IPS DF 19.7 (cell line): ENCODE results near the gene AKR1B15.
"Not testable (repeated sequence)": the region's sequence is repeated elsewhere in the genome, so short reads cannot be mapped to it uniquely, and the experiment has no call there.

Experiments used
- DNase-seq: peaks from one replicate; pipeline ENCODE4 v3.0.0-alpha.2; 2013; ENCODE audit warnings: low read depth, low spot score

AKR1B15 gene

GRCh38 chr7:134548877-134549276 lies at the start of gene AKR1B15:
Gene AKR1B15, plus strand, starts transcription at chr7:134549110. Its CDS starts 15,510 bp downstream, at chr7:134564620.
- DNase-seq = no peak

- no peak for DNase-seq
Measured at GRCh38 chr7:134500406-134500805, 48.5 kb upstream of the AKR1B15 start.

GRCh38 chr7:134500982-134501381 lies 47.9 kb upstream of the AKR1B15 start:
- no peak for DNase-seq

GRCh38 chr7:134502463-134503371 lies 46.2 kb upstream of the AKR1B15 start:
- no peak for DNase-seq

GRCh38 chr7:134504660-134505164 lies 44.2 kb upstream of the AKR1B15 start:
- DNase-seq = no peak

GRCh38 chr7:134505856-134506255 lies 43.1 kb upstream of the AKR1B15 start:
- no peak for DNase-seq

GRCh38 chr7:134509010-134509409 lies 39.9 kb upstream of the AKR1B15 start:
- no peak for DNase-seq

- DNase-seq = no peak
Measured at GRCh38 chr7:134510646-134511045, 38.3 kb upstream of the AKR1B15 start.

GRCh38 chr7:134512271-134512670 lies 36.6 kb upstream of the AKR1B15 start:
- DNase-seq = no peak

GRCh38 chr7:134513169-134513752 lies 35.6 kb upstream of the AKR1B15 start:
- DNase-seq = no peak

- DNase-seq = no peak
Measured at GRCh38 chr7:134514106-134514505, 34.8 kb upstream of the AKR1B15 start.

GRCh38 chr7:134514663-134515062 lies 34.2 kb upstream of the AKR1B15 start:
- DNase-seq = peak; percentile 28

GRCh38 chr7:134515569-134516468 lies 33.1 kb upstream of the AKR1B15 start:
- DNase-seq = no peak

GRCh38 chr7:134520130-134520529 lies 28.8 kb upstream of the AKR1B15 start:
- no peak for DNase-seq

GRCh38 chr7:134522601-134523000 lies 26.3 kb upstream of the AKR1B15 start:
- DNase-seq = no peak

GRCh38 chr7:134525449-134525848 lies 23.5 kb upstream of the AKR1B15 start:
- DNase-seq = not testable (repeated sequence)

- not testable (repeated sequence) for DNase-seq
Measured at GRCh38 chr7:134526552-134527248, 22.2 kb upstream of the AKR1B15 start.

- DNase-seq = no peak
Measured at GRCh38 chr7:134527979-134528371, 20.9 kb upstream of the AKR1B15 start.

- DNase-seq = no peak
Measured at GRCh38 chr7:134528749-134529148, 20.2 kb upstream of the AKR1B15 start.

GRCh38 chr7:134530460-134530859 lies 18.4 kb upstream of the AKR1B15 start:
- DNase-seq = no peak
